PC-3 (cell line): ENCODE results near the gene MED12L.

Experiments
- EZH2phosphoT487 ChIP-seq: fragments of 300-600 bp; sonication (generic); IDR thresholded peaks from 2 replicates; pipeline ENCODE4 v1.6.1; 2018; ENCODE audit warnings: mild to moderate bottlenecking, antibody characterized with exemption, low read length, borderline replicate concordance
- TF ChIP-seq, protein P1 (sequence below): fragments of 300-600 bp; sonication (generic); conservative IDR thresholded peaks from 2 replicates; pipeline ENCODE4 v1.5.1; 2017; ENCODE audit warnings: antibody characterized with exemption, low read depth, mild to moderate bottlenecking, low read length

- TF ChIP-seq, protein P1, sequence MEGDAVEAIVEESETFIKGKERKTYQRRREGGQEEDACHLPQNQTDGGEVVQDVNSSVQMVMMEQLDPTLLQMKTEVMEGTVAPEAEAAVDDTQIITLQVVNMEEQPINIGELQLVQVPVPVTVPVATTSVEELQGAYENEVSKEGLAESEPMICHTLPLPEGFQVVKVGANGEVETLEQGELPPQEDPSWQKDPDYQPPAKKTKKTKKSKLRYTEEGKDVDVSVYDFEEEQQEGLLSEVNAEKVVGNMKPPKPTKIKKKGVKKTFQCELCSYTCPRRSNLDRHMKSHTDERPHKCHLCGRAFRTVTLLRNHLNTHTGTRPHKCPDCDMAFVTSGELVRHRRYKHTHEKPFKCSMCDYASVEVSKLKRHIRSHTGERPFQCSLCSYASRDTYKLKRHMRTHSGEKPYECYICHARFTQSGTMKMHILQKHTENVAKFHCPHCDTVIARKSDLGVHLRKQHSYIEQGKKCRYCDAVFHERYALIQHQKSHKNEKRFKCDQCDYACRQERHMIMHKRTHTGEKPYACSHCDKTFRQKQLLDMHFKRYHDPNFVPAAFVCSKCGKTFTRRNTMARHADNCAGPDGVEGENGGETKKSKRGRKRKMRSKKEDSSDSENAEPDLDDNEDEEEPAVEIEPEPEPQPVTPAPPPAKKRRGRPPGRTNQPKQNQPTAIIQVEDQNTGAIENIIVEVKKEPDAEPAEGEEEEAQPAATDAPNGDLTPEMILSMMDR = no peak
- no peak for TF ChIP-seq EZH2phosphoT487
Measured at GRCh38 chr3:151318991-151319390, 233.5 kb downstream of the MED12L start.
